SKM-1 treated with dmso at 0.1 percent for 144 hours (cell line): ENCODE measurements around the gene COL4A4.
"Not testable (repeated sequence)": the region's sequence is repeated elsewhere in the genome, so short reads cannot be mapped to it uniquely, and the experiment has no call there.

Experiments used
- DNase-seq: peaks from one replicate; lab custom pipeline; 2025; ENCODE audit not compliant: unreplicated experiment; lab: John Stamatoyannopoulos, UW

The COL4A4 gene

DNA sequence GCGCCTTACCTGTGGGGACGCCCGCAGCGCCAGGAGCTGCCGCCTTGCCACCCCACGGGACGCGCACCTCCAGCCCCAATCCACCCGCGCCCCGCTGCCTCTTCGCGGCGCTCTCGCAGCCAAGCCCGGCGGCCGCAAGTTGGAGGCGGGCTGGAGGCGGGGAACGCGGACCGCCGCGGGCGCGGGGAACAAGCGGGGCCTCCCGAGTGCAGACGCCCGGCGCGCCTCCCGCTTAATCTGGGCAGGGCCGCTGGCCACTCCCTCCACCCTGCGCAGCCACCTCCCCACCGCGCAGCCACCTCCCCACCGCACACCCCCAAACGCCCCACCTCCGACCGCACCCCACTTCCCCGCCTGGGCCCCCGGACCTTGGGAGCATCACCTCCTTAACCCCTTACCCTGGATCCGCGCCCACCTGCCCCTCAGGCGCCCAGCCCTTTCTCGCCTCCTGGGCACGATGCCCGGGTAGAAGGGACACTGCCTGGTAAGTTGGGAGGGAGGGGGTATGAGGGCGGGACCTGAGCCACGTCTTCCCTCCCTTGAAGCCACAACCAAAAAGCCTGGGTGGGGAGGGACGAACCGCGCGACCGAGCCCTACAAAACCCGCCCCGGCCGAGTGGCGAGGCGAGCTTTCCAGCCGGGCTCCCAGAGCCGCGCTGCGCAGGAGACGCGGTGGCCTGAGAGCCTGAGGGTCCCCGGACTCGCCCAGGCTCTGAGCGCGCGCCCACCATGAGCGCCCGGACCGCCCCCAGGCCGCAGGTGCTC, at the start of gene COL4A4, which contains the start of gene COL4A3:
Gene COL4A4 (minus strand): TSS at position 208 of the 765 bp plus-strand sequence. CDS start 16,722 bp downstream, outside the sequence.
Gene COL4A3 (plus strand): TSS at position 627 of the 765 bp plus-strand sequence. CDS start 103 bp downstream, at position 730.
- no peak for DNase-seq

DNA sequence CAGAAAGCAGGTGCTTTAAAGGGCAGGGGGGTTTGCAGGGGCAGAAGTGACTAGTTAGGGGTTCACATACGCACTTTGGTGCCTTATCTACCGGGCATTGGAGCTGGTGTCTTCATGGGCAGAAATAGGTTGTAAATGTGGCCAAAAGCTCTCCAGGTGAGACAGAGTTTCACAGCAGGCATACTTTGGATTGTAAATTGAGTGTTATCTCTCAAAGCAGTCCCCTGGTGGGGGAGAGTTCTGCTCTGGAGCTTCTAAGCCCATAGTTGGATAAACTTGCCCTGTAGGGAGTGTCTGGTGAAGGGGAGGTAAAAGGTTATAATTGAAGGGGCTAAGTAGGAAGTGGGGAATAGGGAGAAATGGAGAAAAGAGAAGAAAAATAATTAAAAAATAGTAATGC, 43.6 kb upstream of the COL4A4 start:
- no peak for DNase-seq

DNA sequence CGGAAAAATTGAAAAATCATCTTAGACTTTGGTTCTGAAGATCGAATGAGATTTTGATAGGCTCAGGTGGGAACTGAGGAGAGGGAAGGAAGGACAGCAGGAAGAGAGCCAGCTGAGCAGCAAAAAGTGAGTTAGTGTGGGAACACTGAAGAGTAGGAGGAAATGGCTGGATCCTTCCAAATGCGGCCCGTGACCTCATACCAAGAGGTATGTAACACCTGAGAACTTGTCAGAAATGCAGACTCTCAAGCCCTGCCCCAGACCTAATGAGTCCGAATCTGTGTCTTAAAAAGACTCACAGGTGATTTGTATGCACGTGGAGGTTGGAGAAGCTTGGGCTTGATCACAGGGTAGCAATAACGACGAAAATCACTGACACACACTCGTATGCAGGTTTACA, 42.4 kb upstream of the COL4A4 start:
- no peak for DNase-seq

DNA sequence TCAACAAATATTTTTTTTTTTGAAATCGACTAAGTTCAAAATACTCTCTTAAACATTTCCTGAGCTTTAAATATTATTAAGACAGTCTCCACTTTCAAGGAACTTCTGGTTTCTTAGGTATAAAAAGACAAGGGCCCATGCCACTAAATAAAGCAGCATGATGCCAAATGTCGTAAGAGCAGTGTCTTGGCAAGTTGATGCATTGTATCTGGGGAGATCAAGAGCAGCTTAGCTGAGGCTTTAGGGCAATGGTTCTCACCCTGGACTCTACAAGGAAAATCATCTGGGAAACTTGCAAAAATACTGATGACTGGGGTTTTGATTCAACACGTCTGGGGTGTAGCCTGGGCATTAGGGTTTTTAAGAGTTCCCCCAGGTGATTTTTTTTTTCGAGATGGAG, 41.7 kb upstream of the COL4A4 start:
- no peak for DNase-seq

DNA sequence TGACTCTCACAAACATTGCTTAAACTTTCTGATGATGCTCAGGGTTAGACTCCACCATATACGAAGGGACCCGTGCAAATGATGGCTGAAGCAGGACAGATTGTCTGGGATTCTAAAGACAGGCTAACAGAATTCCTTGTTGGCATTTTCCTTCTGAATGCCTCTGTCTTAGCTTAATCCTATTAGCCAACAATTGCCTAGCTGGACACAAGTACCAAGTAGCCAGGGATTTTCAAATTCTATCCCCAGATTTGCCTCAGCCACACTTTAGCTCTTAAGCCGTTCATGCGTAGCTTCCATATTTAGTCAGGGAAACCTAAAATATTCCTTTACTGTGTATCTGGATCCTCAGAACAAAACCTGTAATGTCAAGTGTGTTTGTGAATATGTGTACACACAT, 40.4 kb upstream of the COL4A4 start:
- no peak for DNase-seq

DNA sequence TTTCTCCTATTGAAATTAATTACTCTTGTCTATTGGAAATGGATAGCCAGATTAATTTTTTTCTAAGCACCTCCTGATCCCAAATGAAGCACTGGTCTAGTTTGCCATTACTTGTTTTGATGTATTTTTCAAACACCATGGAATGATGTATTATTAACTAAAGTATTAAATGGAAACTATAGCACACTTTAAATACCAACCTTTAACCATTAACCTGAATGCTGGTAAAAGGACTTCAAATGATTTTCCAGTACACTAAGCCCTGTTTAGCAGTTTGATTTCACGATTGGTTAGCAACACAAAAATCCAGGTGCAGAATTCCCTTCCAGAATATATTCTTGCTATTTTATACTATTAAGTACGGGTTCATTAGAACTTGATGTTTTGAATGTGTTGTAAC, 37.8 kb upstream of the COL4A4 start:
- no peak for DNase-seq

DNA sequence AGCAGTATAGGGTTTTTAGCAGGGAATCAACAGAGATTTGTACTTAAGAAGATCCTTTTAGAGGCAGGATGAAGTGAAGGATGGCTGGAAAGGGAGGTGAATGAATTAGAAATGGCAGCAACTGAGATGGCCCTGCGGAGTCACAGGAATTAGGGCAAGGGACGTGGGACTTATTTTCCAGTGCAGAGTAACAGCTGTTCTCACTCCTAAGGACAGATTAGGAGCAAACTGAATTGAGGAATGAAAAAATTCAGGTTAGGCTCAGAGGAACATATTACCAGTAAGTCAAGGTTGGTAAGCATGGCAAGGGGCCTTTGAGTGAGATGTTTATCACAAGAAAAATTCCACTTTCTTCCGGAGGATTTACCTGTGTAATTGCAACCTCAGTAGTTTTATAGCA, 34.9 kb upstream of the COL4A4 start:
- DNase-seq: no peak

DNA sequence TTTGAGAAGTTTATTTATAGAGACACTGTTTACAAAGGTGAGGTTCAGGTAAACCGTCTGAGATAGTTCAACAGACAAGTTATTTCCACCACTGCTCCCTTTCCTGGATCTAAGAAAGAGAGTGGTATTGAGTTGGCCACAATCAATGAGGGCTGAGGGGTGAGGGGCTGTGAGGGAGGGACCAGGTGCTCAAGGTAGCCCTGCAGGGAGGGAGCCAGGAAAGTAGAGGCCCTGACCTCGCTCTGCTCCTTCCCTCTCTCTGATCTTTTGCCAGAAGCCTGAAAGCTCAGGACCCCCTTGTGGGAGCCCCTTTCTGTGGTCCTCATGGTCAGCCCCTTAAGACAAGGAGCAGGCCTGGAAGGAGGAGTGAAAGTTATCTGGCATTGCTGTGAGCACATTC, 30.2 kb upstream of the COL4A4 start:
- DNase-seq: no peak

DNA sequence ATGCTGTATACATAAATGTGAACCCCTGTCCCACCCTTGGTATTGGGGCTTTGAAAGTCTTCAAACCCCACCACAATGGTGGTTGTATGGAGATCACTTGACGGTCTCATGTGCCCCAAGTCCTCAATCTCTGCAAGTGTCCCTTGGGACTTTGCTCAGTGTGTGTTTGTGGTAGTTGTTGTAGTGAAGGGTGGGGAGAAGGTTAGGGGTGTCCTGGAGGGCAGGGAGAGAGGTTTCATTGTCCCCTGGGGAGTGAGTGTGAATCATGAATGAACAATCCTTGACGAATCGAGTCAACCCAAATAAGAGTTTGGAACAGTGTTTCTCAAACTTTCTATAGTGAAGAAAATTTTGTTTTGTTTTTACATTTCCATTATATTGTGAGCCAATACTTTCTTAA, 28.5 kb upstream of the COL4A4 start:
- no peak for DNase-seq

DNA sequence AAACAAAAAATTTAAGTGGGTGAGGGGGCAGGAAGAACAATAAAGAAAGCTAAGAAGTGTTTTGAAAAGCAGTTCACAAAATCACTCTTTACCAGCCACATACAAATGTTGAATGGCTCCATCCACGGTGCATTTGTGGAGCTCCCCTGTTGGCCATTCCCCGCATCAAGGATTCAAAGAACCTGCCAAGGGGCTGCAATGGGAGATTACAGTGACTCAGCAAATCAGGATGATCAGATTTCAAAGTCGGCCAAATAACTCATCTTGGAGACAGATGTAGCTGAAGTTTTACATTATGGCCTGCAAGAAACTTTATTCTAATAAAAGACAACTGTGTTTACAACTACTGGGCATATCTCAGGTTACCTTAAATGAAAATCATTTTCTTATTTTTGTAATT, 27.4 kb upstream of the COL4A4 start:
- DNase-seq: no peak

DNA sequence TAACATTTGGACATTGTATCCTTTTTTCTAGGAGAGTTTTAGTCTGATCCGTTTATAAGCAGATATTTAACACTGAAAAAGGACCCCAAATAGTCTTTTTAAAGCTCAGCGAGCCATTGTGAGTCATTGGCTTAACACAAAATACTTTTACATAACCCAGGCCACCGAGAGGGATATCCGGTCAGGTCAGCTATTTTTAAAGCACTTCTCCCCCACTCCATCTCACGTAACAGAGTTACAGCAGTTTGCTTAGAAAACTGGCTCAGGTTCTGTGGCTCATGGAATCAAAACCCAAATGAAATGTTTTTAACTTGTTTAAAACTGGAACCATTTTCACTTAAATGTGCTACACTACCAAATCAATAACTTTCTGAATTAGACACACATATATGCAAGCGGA, 24.3 kb upstream of the COL4A4 start:
- peak; percentile 53 for DNase-seq

DNA sequence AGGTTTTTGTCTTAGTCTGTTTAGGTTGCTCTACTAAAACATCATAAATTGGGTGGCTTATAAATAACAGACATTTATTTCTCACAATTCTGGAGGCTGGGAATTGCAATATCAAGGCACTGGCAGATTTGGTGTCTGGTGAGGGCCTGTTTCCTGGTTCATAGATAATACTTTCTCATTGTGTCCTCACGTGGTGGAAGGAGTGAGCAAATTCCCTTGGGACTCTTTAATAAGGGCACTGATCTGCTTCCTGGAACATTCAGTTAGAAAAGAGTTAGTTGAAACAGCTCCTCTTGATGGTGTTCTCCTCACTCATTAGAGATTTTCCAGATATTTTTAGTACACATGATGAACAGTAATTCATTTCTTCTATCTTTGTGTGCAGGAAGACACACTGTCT, 22.7 kb upstream of the COL4A4 start:
- DNase-seq: no peak

DNA sequence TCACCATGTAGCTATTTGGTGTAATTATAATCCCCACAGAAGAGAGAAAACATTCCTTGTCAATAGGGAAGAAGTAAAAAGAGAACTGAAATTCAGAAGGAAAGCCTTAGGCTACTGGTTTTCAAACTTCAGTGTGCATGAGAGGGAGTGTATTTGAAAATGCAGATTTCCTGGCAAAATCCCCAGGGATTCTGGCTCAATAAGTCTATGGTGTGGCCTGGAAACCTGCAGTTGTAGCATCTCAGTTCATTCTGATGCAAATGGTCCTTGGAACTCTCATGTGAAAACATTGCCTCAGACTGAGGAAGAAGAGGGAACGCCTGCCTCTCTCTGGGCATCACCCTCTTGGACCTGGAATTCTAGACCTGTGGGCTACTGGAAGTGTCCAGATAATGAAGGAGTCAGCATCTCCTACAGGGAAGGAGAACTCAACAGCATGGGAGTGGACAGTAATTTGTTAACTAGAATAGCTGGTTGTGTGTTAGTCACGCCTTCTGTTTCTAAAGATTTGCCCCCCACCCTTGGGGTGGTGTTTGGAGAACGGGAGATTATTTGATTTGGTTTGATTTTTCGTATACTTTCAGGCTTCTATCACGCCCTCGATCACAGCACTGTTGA, 21.7 kb upstream of the COL4A4 start:
- DNase-seq: no peak

DNA sequence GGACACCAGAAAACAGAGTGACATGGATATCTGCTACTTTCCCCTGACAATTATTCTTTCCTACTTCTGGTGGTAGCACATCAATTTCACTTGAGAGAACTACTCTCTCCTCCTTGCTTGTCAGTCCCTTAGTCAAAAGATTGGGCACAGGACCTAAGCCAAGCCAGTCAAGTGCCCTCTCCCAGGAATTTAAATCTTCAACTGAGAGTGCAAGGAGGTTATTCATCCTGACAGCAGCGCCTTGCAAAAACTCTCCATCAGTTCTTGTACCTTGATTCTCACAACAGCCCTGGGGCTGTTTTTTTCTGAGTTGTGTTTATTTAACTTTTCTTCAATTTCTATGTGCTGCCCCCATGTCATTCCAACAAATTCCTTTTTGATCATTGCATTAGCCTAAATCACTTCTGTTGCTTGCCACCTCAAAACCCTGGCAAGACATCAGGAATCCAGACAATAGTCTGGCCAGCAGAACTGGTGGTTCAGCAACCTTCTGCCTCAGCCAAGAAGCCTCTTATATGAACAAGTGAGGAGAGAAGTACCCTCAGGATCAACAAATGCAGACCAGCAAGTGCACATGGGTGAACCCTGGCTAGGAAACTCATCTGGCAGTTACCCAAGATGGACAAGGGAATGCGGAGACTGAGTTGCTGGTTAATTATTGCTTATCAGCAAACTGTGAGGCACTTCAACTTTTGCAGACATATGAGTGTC, 19.8 kb upstream of the COL4A4 start:
- DNase-seq: no peak

DNA sequence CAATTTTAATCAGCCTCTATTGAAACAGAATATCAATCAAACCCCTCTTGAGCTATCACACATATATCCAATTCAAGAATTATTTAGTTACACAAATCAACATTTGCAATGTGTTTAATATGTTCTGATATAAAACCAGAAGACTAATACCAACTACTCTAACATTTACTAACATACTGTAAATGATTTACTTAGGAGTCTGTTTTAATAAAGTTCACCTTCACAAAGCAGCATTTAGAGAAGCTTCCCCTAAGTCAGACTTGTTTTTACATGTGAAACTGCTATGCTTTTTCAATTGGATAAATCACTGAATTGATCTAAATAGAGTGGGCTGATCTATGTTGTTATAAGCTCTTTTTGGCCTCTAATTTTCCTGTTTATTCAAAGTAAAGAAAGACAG, 18.8 kb upstream of the COL4A4 start:
- no peak for DNase-seq

DNA sequence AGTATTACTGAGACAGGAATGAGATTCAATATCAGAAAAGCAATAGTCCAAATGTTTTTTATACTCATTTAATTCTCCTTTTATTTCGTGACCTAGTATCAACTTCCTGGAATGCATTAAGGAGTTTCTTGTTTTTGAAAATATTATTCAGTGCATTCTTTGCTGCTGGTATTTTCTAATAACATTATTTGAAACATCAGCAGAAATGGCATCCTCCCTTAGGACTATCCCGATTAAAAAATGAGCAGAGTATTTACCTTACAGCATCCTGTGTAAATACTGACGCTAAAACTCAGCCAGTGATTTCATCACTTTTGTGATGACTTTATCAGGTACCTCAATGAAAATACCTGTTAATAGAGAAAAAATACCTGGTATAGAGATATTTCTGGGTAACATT, 16.8 kb upstream of the COL4A4 start:
- no peak for DNase-seq

DNA sequence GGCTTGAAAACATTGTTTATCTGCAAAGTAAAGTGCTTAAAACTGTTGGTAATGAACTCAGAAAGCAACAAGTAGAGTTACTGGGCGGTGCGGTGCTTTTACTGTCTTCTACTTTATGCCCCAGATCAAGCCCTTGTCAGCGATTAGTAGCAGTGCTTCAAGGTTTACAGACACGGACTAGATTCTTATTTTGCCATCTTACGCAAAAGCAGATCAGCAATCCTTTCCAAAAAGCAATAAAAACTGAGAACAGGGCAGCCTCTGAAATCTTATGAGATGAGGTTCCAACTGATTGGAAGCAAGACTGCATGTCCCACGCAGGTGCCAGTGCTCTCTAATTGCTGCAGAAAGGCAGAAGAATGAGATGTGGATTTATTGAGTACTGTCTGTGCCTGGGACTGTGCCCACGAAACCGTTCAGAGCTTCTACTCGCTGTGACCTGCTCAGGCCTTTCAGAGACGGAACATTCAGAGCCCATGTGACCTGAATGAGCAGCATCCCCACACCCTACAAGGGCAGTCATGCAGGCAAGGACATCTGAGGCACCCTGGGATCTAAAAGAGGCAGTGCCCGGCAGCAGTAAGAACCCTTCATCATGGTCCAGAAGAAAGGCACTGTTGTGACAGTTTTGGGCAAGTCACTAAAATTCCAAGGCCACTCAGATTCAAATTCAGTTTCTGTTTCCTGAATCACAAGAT, 16.1 kb upstream of the COL4A4 start:
- DNase-seq: no peak

DNA sequence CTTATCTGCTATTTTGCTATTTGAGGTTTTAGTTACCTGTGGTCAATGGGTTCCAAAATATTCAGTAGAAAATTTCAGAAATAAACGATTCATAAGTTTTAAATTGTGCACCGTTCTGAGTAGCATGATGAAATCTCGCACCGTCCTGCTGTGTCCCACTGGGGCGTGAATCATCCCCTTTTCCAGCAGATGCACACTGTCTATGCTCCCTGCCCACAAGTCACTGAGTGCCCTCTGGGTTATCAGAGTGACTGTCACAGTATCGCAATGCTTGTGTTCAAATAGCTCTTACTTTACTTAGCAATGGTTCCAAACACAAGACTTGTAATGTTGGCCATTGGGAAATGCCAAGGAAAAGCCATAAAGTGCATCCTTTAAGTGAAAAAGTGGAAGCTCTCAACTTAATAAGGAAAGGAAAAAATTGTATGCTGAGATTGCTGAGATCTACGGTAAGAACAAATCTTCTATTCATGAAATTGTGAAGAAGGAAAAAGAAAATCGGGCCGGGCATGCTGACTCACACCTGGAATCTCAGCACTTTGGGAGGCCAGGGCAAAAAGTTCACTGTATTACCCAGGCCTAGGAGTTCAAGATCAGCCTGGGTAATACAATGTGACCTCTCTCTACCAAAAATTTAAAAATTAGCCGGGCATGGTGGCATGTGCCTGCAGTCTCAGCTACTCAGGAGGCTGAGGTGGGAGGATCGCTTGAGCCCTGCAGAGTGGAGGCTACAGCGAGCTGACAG, 13.8 kb upstream of the COL4A4 start:
- no peak for DNase-seq

DNA sequence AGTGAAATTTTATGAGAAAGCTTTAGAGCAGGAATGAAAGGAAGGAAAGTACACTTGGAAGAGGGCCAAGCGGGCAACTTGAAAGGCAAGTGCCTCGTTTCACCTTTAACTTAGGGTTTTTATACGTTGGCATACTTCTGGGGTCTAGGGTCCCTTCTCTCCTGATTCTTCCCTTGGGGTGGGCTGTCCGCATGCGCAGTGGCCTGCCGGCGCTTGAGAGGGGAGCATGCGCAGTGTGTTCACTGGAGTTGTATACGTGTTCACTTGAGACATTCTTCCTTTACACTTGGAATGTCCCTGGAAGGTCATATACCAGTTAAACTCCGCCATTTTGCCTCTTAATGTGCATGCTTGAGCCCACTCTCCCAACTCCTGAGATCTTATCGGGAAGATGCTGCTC, 7.8 kb upstream of the COL4A4 start:
- not testable (repeated sequence) for DNase-seq

DNA sequence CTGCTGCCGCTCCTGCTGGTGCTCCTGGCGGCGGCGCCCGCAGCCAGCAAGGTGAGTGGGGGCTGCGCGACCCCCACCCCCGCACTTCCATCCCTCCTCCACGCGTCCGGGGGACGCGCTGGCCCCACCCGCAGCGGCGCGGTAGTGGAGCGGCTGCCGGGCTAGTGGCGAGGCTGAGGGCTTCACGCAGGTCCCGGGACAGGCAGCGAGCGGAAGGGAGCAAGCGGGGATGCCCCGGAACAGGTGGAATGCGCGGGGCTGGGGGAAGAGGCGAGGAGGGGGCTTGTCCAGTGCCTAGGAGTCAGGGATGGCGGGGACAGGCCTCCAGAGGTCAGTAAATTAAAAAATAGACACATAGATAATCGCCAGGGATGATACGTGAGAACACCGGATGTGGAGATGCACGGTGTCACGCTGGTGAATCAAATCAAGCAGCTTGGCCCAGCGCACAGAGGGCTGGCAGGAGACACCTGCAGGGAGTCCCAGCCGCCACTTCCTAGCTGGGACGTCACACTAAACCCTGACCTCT, 822 bp upstream of the COL4A4 start:
- DNase-seq: no peak
